HepG2 (cell line): ENCODE data around the gene TMEM117. TPM values are rescaled to one million over a fixed set of nuclear protein-coding genes. Genes with fewer than 3 reads are reported as not detected.

Experiments used
- AGO1 ChIP-seq: fragments of 200-400 bp; formaldehyde crosslinking; IDR thresholded peaks from 2 replicates; pipeline ENCODE4 v1.6.1; 2017; ENCODE audit warnings: mild to moderate bottlenecking, low read depth, low read length, moderate library complexity; ENCODE audit not compliant: poor library complexity, severe bottlenecking
- ESRRA ChIP-seq: sonication (generic); formaldehyde crosslinking; IDR thresholded peaks from 2 replicates; pipeline ENCODE4 v1.5.1; 2020; ENCODE audit warnings: mild to moderate bottlenecking, low read depth, missing genetic modification reagents
- HES4 ChIP-seq: sonication (generic); formaldehyde crosslinking; IDR thresholded peaks from 2 replicates; pipeline ENCODE4 v1.9.0; 2021; ENCODE audit warnings: mild to moderate bottlenecking, missing genetic modification reagents, borderline replicate concordance
- KLF15 ChIP-seq: sonication (generic); formaldehyde crosslinking; IDR thresholded peaks from 2 replicates; pipeline ENCODE4 v1.8.1; 2023; ENCODE audit warnings: borderline replicate concordance, mild to moderate bottlenecking, inconsistent platforms, missing genetic modification reagents, mixed read lengths
- RAD21 ChIP-seq: fragments of 450-650 bp; formaldehyde crosslinking; IDR thresholded peaks from 2 replicates; pipeline ENCODE4 v1.5.0; 2020; ENCODE audit warnings: mild to moderate bottlenecking
- RORA ChIP-seq: sonication (generic); formaldehyde crosslinking; IDR thresholded peaks from 2 replicates; pipeline ENCODE4 v1.5.0; 2020; ENCODE audit warnings: mild to moderate bottlenecking, missing genetic modification reagents, moderate library complexity
- SOX6 ChIP-seq, 2 experiments: fragments of 450-650 bp in 1 of 2; sonication (generic) in 1 of 2; formaldehyde crosslinking in 1 of 2; IDR thresholded peaks; 2 replicates each; pipeline versions ENCODE4 v1.4.0 to v1.6.1; 2017 to 2020; ENCODE audit warnings: antibody characterized with exemption in 1 of 2, mild to moderate bottlenecking in 1 of 2, missing genetic modification reagents in 1 of 2
- TBP ChIP-seq: sonication (generic); formaldehyde crosslinking; IDR thresholded peaks from 2 replicates; pipeline ENCODE4 v1.5.0; 2020; ENCODE audit warnings: missing genetic modification reagents
- ZBTB1 ChIP-seq: sonication (generic); formaldehyde crosslinking; IDR thresholded peaks from 2 replicates; pipeline ENCODE4 v1.4.0; 2020; ENCODE audit warnings: missing genetic modification reagents, borderline replicate concordance
- ZFX ChIP-seq: sonication (generic); formaldehyde crosslinking; IDR thresholded peaks from 2 replicates; pipeline ENCODE4 v1.4.0; 2020; ENCODE audit warnings: mild to moderate bottlenecking, low read depth, missing genetic modification reagents, moderate library complexity
- ZNF12 ChIP-seq: sonication (generic); formaldehyde crosslinking; IDR thresholded peaks from 2 replicates; pipeline ENCODE4 v1.5.0; 2020; ENCODE audit warnings: missing genetic modification reagents
- ZNF180 ChIP-seq: sonication (generic); formaldehyde crosslinking; IDR thresholded peaks from 2 replicates; pipeline ENCODE4 v1.4.0; 2020; ENCODE audit warnings: low read depth, missing genetic modification reagents, borderline replicate concordance
- ZNF33B ChIP-seq: sonication (generic); formaldehyde crosslinking; IDR thresholded peaks from 2 replicates; pipeline ENCODE4 v1.5.1; 2020; ENCODE audit warnings: mild to moderate bottlenecking, missing genetic modification reagents
- ZNF441 ChIP-seq: sonication (generic); formaldehyde crosslinking; IDR thresholded peaks from 2 replicates; pipeline ENCODE4 v1.7.0; 2021; ENCODE audit warnings: missing genetic modification reagents, borderline replicate concordance
- ZNF546 ChIP-seq: sonication (generic); formaldehyde crosslinking; conservative IDR thresholded peaks from 2 replicates; pipeline ENCODE4 v1.8.1; 2023; ENCODE audit warnings: mild to moderate bottlenecking, missing genetic modification reagents
- ZNF570 ChIP-seq: sonication (generic); formaldehyde crosslinking; IDR thresholded peaks from 2 replicates; pipeline ENCODE4 v1.4.0; 2020; ENCODE audit warnings: mild to moderate bottlenecking, missing genetic modification reagents, borderline replicate concordance
- polyA plus RNA-seq, 8 experiments: library from polyadenylated mRNA; depleted of rRNA in 3 of 8; stranded (reverse) in 7 of 8; unstranded in 1 of 8; fragments of >200 nt; fragmentation: Illumina TruSeq in 4 of 8; extraction: Trizol in 4 of 8; gene quantifications; 2 replicates each; pipeline versions ENCODE4 v1.2.1 to v1.2.3, GENCODE V29; 2011 to 2016; ENCODE audit warnings: low read depth in 4 of 8, missing spikeins in 1 of 8, mixed read lengths in 1 of 8; ENCODE audit not compliant: insufficient read depth in 1 of 8
- total RNA-seq, 5 experiments: library from RNA; depleted of rRNA; stranded (reverse); fragments of >200 nt; fragmentation: Illumina TruSeq; extraction: Trizol; gene quantifications; 2 replicates each; pipeline ENCODE4 v1.2.3, GENCODE V29; 2016; ENCODE audit warnings: low read depth in 1 of 5
- TF ChIP-seq, protein P1 (sequence below): sonication (generic); formaldehyde crosslinking; IDR thresholded peaks from 2 replicates; pipeline ENCODE4 v1.5.1; 2020; ENCODE audit warnings: mild to moderate bottlenecking, moderate library complexity, missing genetic modification reagents
- TF ChIP-seq, protein P2 (sequence below): sonication (generic); formaldehyde crosslinking; IDR thresholded peaks from 2 replicates; pipeline ENCODE4 v1.8.1; 2022; ENCODE audit warnings: low read depth, mild to moderate bottlenecking, missing genetic modification reagents
- TF ChIP-seq, protein P3 (sequence below): sonication (generic); formaldehyde crosslinking; IDR thresholded peaks from 2 replicates; pipeline ENCODE4 v1.4.0; 2020; ENCODE audit warnings: missing genetic modification reagents, borderline replicate concordance
- TF ChIP-seq, protein P4 (sequence below): sonication (generic); formaldehyde crosslinking; IDR thresholded peaks from 2 replicates; pipeline ENCODE4 v1.4.0; 2020; ENCODE audit warnings: missing genetic modification reagents

TMEM117 gene
- total and polyA plus RNA-seq, 2 of the 13 experiments (the other 11 are each of a cell fraction or from before 2014, with no cell fraction given) = 2.8 to 8.5 TPM

DNA sequence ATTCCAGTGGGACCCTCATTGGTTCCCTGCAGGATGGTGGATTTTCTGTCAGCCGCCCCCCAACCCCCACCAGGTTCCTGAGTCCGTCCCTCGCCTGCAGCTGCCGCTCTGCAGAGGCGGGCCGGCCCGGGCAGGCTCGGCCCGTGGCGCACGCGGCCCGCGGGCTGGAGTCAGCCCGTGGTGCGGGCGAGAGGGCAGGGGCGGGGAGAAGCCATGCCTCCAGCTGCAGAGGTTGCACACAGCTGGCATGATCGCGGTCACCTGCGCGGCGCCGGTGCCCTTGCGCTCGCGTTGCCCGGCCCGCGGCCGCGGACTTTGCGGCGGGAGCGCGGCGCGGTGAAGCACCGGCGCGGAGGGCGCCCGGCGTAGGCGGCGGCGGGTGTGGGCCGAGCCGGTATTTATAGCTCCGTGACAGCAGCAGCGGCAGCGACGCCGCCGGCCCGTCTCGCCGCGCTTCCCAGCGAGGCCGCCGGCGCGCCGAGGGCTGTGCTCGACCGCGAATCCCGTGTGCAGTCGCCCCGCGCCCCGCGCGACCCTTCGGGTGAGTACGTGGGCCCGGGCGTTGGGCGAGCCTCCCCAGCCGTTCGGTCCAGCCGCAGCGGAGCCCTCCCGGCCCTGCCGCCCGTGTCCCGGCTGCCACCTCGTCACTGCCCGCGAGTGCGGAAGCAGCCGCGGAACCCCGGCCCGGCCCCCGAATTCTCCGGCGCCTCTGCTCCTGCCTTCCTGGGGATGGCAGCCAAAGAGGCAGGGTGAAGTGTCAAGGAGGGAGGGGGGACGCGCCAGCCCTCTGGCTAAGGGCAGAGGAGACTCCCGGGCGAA lies at the start of gene TMEM117 (continued):
- TF ChIP-seq, protein P1, sequence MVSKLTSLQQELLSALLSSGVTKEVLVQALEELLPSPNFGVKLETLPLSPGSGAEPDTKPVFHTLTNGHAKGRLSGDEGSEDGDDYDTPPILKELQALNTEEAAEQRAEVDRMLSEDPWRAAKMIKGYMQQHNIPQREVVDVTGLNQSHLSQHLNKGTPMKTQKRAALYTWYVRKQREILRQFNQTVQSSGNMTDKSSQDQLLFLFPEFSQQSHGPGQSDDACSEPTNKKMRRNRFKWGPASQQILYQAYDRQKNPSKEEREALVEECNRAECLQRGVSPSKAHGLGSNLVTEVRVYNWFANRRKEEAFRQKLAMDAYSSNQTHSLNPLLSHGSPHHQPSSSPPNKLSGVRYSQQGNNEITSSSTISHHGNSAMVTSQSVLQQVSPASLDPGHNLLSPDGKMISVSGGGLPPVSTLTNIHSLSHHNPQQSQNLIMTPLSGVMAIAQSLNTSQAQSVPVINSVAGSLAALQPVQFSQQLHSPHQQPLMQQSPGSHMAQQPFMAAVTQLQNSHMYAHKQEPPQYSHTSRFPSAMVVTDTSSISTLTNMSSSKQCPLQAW (CRISPR knock-in tag) = no peak
- TF ChIP-seq ZBTB1 (CRISPR knock-in tag) = no peak
- TF ChIP-seq ZNF570 (CRISPR knock-in tag) = no peak
- no peak; the same call in 1 of the 2 replicates for TF ChIP-seq KLF15
- no peak for TF ChIP-seq ZNF180 (CRISPR knock-in tag)
- TF ChIP-seq ZNF33B = no peak
- peak; percentile 77 for TF ChIP-seq ZFX
- peak; percentile 27; the same call in 1 of the 2 replicates for TF ChIP-seq ZNF441 (CRISPR knock-in tag)
- no peak for TF ChIP-seq SOX6 (IDR thresholded peaks at IDR 0.05)
- no peak for TF ChIP-seq SOX6 (CRISPR knock-in tag; IDR thresholded peaks at IDR 0.05)
- TF ChIP-seq RORA (CRISPR knock-in tag) = no peak
- TF ChIP-seq ZNF546 (CRISPR knock-in tag) = peak; percentile 76
- TF ChIP-seq HES4 = peak; percentile 29
- TF ChIP-seq ZNF12 = no peak
- TF ChIP-seq, protein P2, sequence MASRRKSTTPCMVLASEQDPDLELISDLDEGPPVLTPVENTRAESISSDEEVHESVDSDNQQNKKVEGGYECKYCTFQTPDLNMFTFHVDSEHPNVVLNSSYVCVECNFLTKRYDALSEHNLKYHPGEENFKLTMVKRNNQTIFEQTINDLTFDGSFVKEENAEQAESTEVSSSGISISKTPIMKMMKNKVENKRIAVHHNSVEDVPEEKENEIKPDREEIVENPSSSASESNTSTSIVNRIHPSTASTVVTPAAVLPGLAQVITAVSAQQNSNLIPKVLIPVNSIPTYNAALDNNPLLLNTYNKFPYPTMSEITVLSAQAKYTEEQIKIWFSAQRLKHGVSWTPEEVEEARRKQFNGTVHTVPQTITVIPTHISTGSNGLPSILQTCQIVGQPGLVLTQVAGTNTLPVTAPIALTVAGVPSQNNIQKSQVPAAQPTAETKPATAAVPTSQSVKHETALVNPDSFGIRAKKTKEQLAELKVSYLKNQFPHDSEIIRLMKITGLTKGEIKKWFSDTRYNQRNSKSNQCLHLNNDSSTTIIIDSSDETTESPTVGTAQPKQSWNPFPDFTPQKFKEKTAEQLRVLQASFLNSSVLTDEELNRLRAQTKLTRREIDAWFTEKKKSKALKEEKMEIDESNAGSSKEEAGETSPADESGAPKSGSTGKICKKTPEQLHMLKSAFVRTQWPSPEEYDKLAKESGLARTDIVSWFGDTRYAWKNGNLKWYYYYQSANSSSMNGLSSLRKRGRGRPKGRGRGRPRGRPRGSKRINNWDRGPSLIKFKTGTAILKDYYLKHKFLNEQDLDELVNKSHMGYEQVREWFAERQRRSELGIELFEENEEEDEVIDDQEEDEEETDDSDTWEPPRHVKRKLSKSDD = peak; percentile 65; the same call in 1 of the 2 replicates
- TF ChIP-seq, protein P3, sequence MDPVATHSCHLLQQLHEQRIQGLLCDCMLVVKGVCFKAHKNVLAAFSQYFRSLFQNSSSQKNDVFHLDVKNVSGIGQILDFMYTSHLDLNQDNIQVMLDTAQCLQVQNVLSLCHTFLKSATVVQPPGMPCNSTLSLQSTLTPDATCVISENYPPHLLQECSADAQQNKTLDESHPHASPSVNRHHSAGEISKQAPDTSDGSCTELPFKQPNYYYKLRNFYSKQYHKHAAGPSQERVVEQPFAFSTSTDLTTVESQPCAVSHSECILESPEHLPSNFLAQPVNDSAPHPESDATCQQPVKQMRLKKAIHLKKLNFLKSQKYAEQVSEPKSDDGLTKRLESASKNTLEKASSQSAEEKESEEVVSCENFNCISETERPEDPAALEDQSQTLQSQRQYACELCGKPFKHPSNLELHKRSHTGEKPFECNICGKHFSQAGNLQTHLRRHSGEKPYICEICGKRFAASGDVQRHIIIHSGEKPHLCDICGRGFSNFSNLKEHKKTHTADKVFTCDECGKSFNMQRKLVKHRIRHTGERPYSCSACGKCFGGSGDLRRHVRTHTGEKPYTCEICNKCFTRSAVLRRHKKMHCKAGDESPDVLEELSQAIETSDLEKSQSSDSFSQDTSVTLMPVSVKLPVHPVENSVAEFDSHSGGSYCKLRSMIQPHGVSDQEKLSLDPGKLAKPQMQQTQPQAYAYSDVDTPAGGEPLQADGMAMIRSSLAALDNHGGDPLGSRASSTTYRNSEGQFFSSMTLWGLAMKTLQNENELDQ (CRISPR knock-in tag) = no peak
- TF ChIP-seq ESRRA = no peak; the same call in 1 of the 2 replicates
- TF ChIP-seq, protein P4, sequence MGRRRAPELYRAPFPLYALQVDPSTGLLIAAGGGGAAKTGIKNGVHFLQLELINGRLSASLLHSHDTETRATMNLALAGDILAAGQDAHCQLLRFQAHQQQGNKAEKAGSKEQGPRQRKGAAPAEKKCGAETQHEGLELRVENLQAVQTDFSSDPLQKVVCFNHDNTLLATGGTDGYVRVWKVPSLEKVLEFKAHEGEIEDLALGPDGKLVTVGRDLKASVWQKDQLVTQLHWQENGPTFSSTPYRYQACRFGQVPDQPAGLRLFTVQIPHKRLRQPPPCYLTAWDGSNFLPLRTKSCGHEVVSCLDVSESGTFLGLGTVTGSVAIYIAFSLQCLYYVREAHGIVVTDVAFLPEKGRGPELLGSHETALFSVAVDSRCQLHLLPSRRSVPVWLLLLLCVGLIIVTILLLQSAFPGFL = no peak
- no peak for TF ChIP-seq TBP
- TF ChIP-seq AGO1 = no peak
- peak; percentile 32 for TF ChIP-seq RAD21 (CRISPR knock-in tag)
